ENCODE results near the gene CLASP1. TPM values are rescaled to one million over a fixed set of nuclear protein-coding genes. Genes with fewer than 3 reads are reported as not detected.
"Not testable (repeated sequence)": the region's sequence is repeated elsewhere in the genome, so short reads cannot be mapped to it uniquely, and the experiment has no call there.

The CLASP1 gene
- total RNA-seq, 2 experiments from 2014 or later = 64.4 to 75.9 TPM

- H3K9me3 Mint-ChIP-seq; DNase-seq; H3K36me3 Mint-ChIP-seq; ATAC-seq (ENCODE audit: low read depth); H3K4me3 Mint-ChIP-seq; H3K27ac Mint-ChIP-seq; H3K4me1 Mint-ChIP-seq; POLR2A ChIA-PET: not testable (repeated sequence)
- H3K27me3 Mint-ChIP-seq = peaks cover 23% of the 10 kb centered on the region
These were observed 335.6 kb downstream of the CLASP1 start for GRCh38 chr2:121313701-121314100.

- Mint-ChIP-seq H3K4me3 (no peak overlapping the region), H3K4me1 (no peaks in the 10 kb centered on the region), H3K36me3 (no peaks in the 10 kb centered on the region), H3K27ac (no peak overlapping the region), H3K9me3 (no peaks in the 10 kb centered on the region), H3K27me3 (peaks cover 43% of the 10 kb centered on the region)
- DNase-seq = no peak
- POLR2A ChIA-PET = no interaction called here
- no peak for ATAC-seq (ENCODE audit: low read depth)
These were observed 339.5 kb downstream of the CLASP1 start for GRCh38 chr2:121309801-121310200.

- DNase-seq (no peak), ATAC-seq (ENCODE audit: low read depth) (no peak)
- H3K36me3 Mint-ChIP-seq = no peaks in the 10 kb centered on the region
- no peak overlapping the region for H3K27ac Mint-ChIP-seq
- H3K4me3 Mint-ChIP-seq = no peak overlapping the region
- POLR2A ChIA-PET = no interaction called here
- H3K27me3 Mint-ChIP-seq = peaks cover 43% of the 10 kb centered on the region
- no peaks in the 10 kb centered on the region for H3K4me1 Mint-ChIP-seq
- H3K9me3 Mint-ChIP-seq = no peaks in the 10 kb centered on the region
These were observed 339.9 kb downstream of the CLASP1 start for GRCh38 chr2:121309323-121309722.

- Mint-ChIP-seq H3K27ac (no peak overlapping the region), H3K36me3 (no peaks in the 10 kb centered on the region), H3K4me3 (no peak overlapping the region), H3K9me3 (no peaks in the 10 kb centered on the region), H3K27me3 (peaks cover 44% of the 10 kb centered on the region), H3K4me1 (no peaks in the 10 kb centered on the region)
- DNase-seq = no peak
- POLR2A ChIA-PET = no interaction called here
- ATAC-seq (ENCODE audit: low read depth) = no peak
These were observed 342.2 kb downstream of the CLASP1 start for GRCh38 chr2:121307048-121307447.

GRCh38 chr2:121304941-121305340 lies 344.3 kb downstream of the CLASP1 start:
- Mint-ChIP-seq H3K36me3 (no peaks in the 10 kb centered on the region), H3K9me3 (no peaks in the 10 kb centered on the region), H3K4me3 (no peak overlapping the region), H3K27me3 (peaks cover 43% of the 10 kb centered on the region), H3K4me1 (no peaks in the 10 kb centered on the region), H3K27ac (no peak overlapping the region)
- no peak for DNase-seq
- ATAC-seq (ENCODE audit: low read depth) = no peak
- POLR2A ChIA-PET = no interaction called here

GRCh38 chr2:121303531-121304263 lies 345.6 kb downstream of the CLASP1 start:
- POLR2A ChIA-PET = no interaction called here
- peaks cover 35% of the 10 kb centered on the region for H3K27me3 Mint-ChIP-seq
- no peaks in the 10 kb centered on the region for H3K4me1 Mint-ChIP-seq
- no peaks in the 10 kb centered on the region for H3K9me3 Mint-ChIP-seq
- H3K36me3 Mint-ChIP-seq = no peaks in the 10 kb centered on the region
- DNase-seq (no peak), ATAC-seq (ENCODE audit: low read depth) (no peak)
- no peak overlapping the region for H3K4me3 Mint-ChIP-seq
- H3K27ac Mint-ChIP-seq = no peak overlapping the region

GRCh38 chr2:121301190-121301589 lies 348.1 kb downstream of the CLASP1 start:
- H3K4me1 Mint-ChIP-seq; H3K4me3 Mint-ChIP-seq; POLR2A ChIA-PET; ATAC-seq (ENCODE audit: low read depth); H3K36me3 Mint-ChIP-seq; H3K27ac Mint-ChIP-seq; H3K9me3 Mint-ChIP-seq; DNase-seq: not testable (repeated sequence)
- H3K27me3 Mint-ChIP-seq = peaks cover 22% of the 10 kb centered on the region

GRCh38 chr2:121298476-121298875 lies 350.8 kb downstream of the CLASP1 start:
- Mint-ChIP-seq H3K27ac (no peak overlapping the region), H3K4me1 (no peaks in the 10 kb centered on the region), H3K27me3 (peaks cover 10% of the 10 kb centered on the region), H3K4me3 (no peak overlapping the region), H3K36me3 (no peaks in the 10 kb centered on the region), H3K9me3 (no peaks in the 10 kb centered on the region)
- POLR2A ChIA-PET = no interaction called here
- ATAC-seq (ENCODE audit: low read depth) = no peak
- DNase-seq = no peak

- not testable (repeated sequence) for H3K36me3 Mint-ChIP-seq, DNase-seq
These were observed 351.4 kb downstream of the CLASP1 start for GRCh38 chr2:121297866-121298265.

GRCh38 chr2:121297217-121297830 lies 351.9 kb downstream of the CLASP1 start:
- Mint-ChIP-seq H3K36me3 (no peaks in the 10 kb centered on the region), H3K27me3 (peaks cover 8% of the 10 kb centered on the region), H3K4me1 (no peaks in the 10 kb centered on the region), H3K4me3 (no peak overlapping the region), H3K27ac (no peak overlapping the region), H3K9me3 (no peaks in the 10 kb centered on the region)
- DNase-seq (no peak), ATAC-seq (ENCODE audit: low read depth) (no peak)
- POLR2A ChIA-PET = no interaction called here

More at GRCh38 chr2:121297866-121298265, 351.4 kb downstream of the CLASP1 start:
- ATAC-seq (ENCODE audit: low read depth); POLR2A ChIA-PET; H3K4me3 Mint-ChIP-seq; H3K27ac Mint-ChIP-seq; H3K27me3 Mint-ChIP-seq; H3K9me3 Mint-ChIP-seq; H3K4me1 Mint-ChIP-seq: not testable (repeated sequence)

GRCh38 chr2:121295911-121296650 lies 353.2 kb downstream of the CLASP1 start:
- Mint-ChIP-seq H3K27me3 (peaks cover 7% of the 10 kb centered on the region), H3K9me3 (no peaks in the 10 kb centered on the region), H3K27ac (no peak overlapping the region), H3K36me3 (no peaks in the 10 kb centered on the region), H3K4me1 (no peaks in the 10 kb centered on the region), H3K4me3 (no peak overlapping the region)
- DNase-seq (no peak), ATAC-seq (ENCODE audit: low read depth) (no peak)
- POLR2A ChIA-PET = no interaction called here

- ATAC-seq (ENCODE audit: low read depth) = no peak
- H3K9me3 Mint-ChIP-seq = no peaks in the 10 kb centered on the region
- DNase-seq = no peak
- no peaks in the 10 kb centered on the region for H3K36me3 Mint-ChIP-seq
- no peaks in the 10 kb centered on the region for H3K27me3 Mint-ChIP-seq
- H3K4me1 Mint-ChIP-seq = no peaks in the 10 kb centered on the region
- no peak overlapping the region for H3K4me3 Mint-ChIP-seq
- no peak overlapping the region for H3K27ac Mint-ChIP-seq
- POLR2A ChIA-PET = no interaction called here
These were observed 354.1 kb downstream of the CLASP1 start for GRCh38 chr2:121294881-121295840.

All from activated naive CD8-positive, alpha-beta T cell treated with anti-CD3 and anti-CD28 coated beads, Interleukin-2, amount 10 ng/mL, durations not matched to agents 7 days and 5 days (primary cell).